Activated CD8-positive, alpha-beta memory T cell treated with anti-CD3 and anti-CD28 coated beads, Interleukin-2, amount 10 ng/mL, durations not matched to agents 7 days and 5 days (primary cell): ENCODE data around the gene VPS37B. TPM values are rescaled to one million over a fixed set of nuclear protein-coding genes. Genes with fewer than 3 reads are reported as not detected.

Source experiments
- ATAC-seq: fragments of 150-1000 bp; cut with Tn5 transposase; one replicate; pipeline ENCODE4 v1.10.0; 2021; ENCODE audit warnings: moderate library complexity
- CTCF ChIA-PET: fragments of 350-600 bp; sonication (Branson Sonifier 250); formaldehyde crosslinking; loops from one replicate; lab custom pipeline; 2021; ENCODE audit warnings: antibody characterized with exemption; lab: Charles Lee
- DNase-seq: peaks from one replicate; pipeline ENCODE4 v3.0.0-alpha.2; 2020
- H3K27ac Mint-ChIP-seq: one replicate; pipeline ENCODE4 v1.8.0; 2021; ENCODE audit warnings: mild to moderate bottlenecking, mixed read lengths
- H3K27me3 Mint-ChIP-seq: one replicate; pipeline ENCODE4 v1.8.0; 2021; ENCODE audit warnings: mixed read lengths
- H3K36me3 Mint-ChIP-seq: one replicate; pipeline ENCODE4 v1.8.0; 2021; ENCODE audit warnings: mild to moderate bottlenecking, mixed read lengths
- H3K4me1 Mint-ChIP-seq: one replicate; pipeline ENCODE4 v1.8.0; 2021; ENCODE audit warnings: mixed read lengths
- H3K4me3 Mint-ChIP-seq: one replicate; pipeline ENCODE4 v1.8.0; 2021; ENCODE audit warnings: mild to moderate bottlenecking, moderate library complexity, mixed read lengths
- H3K9me3 Mint-ChIP-seq: one replicate; pipeline ENCODE4 v1.8.0; 2022; ENCODE audit warnings: low read depth, mixed read lengths
- total RNA-seq, 2 experiments: library from RNA; stranded (reverse); gene quantifications; one replicate each; pipeline ENCODE4 v1.2.3, GENCODE V29; 2021

VPS37B gene
- total RNA-seq, 2 experiments from 2014 or later, result 25.7 to 29.7 TPM

- no peaks in the 10 kb centered on the region for H3K4me1 Mint-ChIP-seq
- H3K9me3 Mint-ChIP-seq, result no peaks in the 10 kb centered on the region
- no peak for DNase-seq
- no peak overlapping the region for H3K4me3 Mint-ChIP-seq
- no peaks in the 10 kb centered on the region for H3K27me3 Mint-ChIP-seq
- peaks cover 26% of the 10 kb centered on the region for H3K36me3 Mint-ChIP-seq
- CTCF ChIA-PET, result interaction anchor here (0.9 to 2.0 kb wide), 5 partner anchors 37 to 88 kb away, joined by 3 to 7 read pairs (median 4); no protein-coding TSS in a partner anchor
- no peak for ATAC-seq
- H3K27ac Mint-ChIP-seq, result peak overlapping the region; percentile 13
Measured at GRCh38 chr12:122865268-122866231, 30.4 kb downstream of the VPS37B start.

GRCh38 chr12:122864894-122865253 lies 31.1 kb downstream of the VPS37B start:
- DNase-seq, result no peak
- H3K27ac Mint-ChIP-seq, result peak overlapping the region; percentile 13

GRCh38 chr12:122862872-122863701 lies 32.8 kb downstream of the VPS37B start:
- no peak for DNase-seq
- CTCF ChIA-PET, result interaction anchor here (1.0 to 8.2 kb wide), 3 partner anchors 25 to 92 kb away, joined by 3 to 111 read pairs (median 58); no protein-coding TSS in a partner anchor
- no peaks in the 10 kb centered on the region for H3K9me3 Mint-ChIP-seq
- H3K36me3 Mint-ChIP-seq, result peaks cover 6% of the 10 kb centered on the region
- H3K4me1 Mint-ChIP-seq, result no peaks in the 10 kb centered on the region
- H3K27me3 Mint-ChIP-seq, result no peaks in the 10 kb centered on the region
- H3K4me3 Mint-ChIP-seq, result no peak overlapping the region
- no peak for ATAC-seq
- H3K27ac Mint-ChIP-seq, result no peak overlapping the region

More at GRCh38 chr12:122864894-122865253, 31.1 kb downstream of the VPS37B start:
- CTCF ChIA-PET, result interaction anchor here (0.9 to 6.7 kb wide), 4 partner anchors 38 to 88 kb away, joined by 4 to 58 read pairs (median 6); no protein-coding TSS in a partner anchor
- Mint-ChIP-seq H3K36me3 (peaks cover 19% of the 10 kb centered on the region), H3K4me1 (no peaks in the 10 kb centered on the region), H3K4me3 (no peak overlapping the region), H3K9me3 (no peaks in the 10 kb centered on the region), H3K27me3 (no peaks in the 10 kb centered on the region)
- ATAC-seq, result no peak

- ATAC-seq (no peak), DNase-seq (no peak)
- no peak overlapping the region for H3K27ac Mint-ChIP-seq
- H3K4me1 Mint-ChIP-seq, result no peaks in the 10 kb centered on the region
- no peaks in the 10 kb centered on the region for H3K9me3 Mint-ChIP-seq
- H3K4me3 Mint-ChIP-seq, result no peak overlapping the region
- CTCF ChIA-PET, result interaction anchor here (1.2 to 8.2 kb wide), 6 partner anchors 10 to 92 kb away, joined by 3 to 111 read pairs (median 20); no protein-coding TSS in a partner anchor
- H3K27me3 Mint-ChIP-seq, result no peaks in the 10 kb centered on the region
- peaks cover 6% of the 10 kb centered on the region for H3K36me3 Mint-ChIP-seq
Measured at GRCh38 chr12:122862110-122862634, 33.8 kb downstream of the VPS37B start.

GRCh38 chr12:122861587-122861970 lies 34.3 kb downstream of the VPS37B start:
- no peak overlapping the region for H3K27ac Mint-ChIP-seq
- DNase-seq, result no peak
- no peak for ATAC-seq
- H3K9me3 Mint-ChIP-seq, result no peaks in the 10 kb centered on the region
- peaks cover 4% of the 10 kb centered on the region for H3K36me3 Mint-ChIP-seq
- no peaks in the 10 kb centered on the region for H3K4me1 Mint-ChIP-seq
- CTCF ChIA-PET, result interaction anchor here (1.1 to 8.2 kb wide), 10 partner anchors 10 to 110 kb away, joined by 3 to 111 read pairs (median 3); no protein-coding TSS in a partner anchor
- no peak overlapping the region for H3K4me3 Mint-ChIP-seq
- H3K27me3 Mint-ChIP-seq, result no peaks in the 10 kb centered on the region

GRCh38 chr12:122860854-122861586 lies 34.9 kb downstream of the VPS37B start:
- ATAC-seq (no peak), DNase-seq (no peak)
- Mint-ChIP-seq H3K4me1 (no peaks in the 10 kb centered on the region), H3K4me3 (no peak overlapping the region), H3K36me3 (peaks cover 4% of the 10 kb centered on the region), H3K27ac (no peak overlapping the region), H3K9me3 (no peaks in the 10 kb centered on the region), H3K27me3 (no peaks in the 10 kb centered on the region)
- CTCF ChIA-PET, result interaction anchor here (0.7 to 8.2 kb wide), 18 partner anchors 8 to 377 kb away, joined by 3 to 111 read pairs (median 4); partner anchors contain the start of gene ABCB9

GRCh38 chr12:122860040-122860853 lies 35.7 kb downstream of the VPS37B start:
- DNase-seq (peak; percentile 87), ATAC-seq (peak; percentile 74)
- CTCF ChIA-PET, result interaction anchor here (0.6 to 8.2 kb wide), 23 partner anchors 9 to 378 kb away, joined by 3 to 111 read pairs (median 3); partner anchors contain the start of genes ABCB9 and OGFOD2
- peaks cover 4% of the 10 kb centered on the region for H3K36me3 Mint-ChIP-seq
- no peaks in the 10 kb centered on the region for H3K27me3 Mint-ChIP-seq
- H3K4me1 Mint-ChIP-seq, result no peaks in the 10 kb centered on the region
- no peak overlapping the region for H3K27ac Mint-ChIP-seq
- no peaks in the 10 kb centered on the region for H3K9me3 Mint-ChIP-seq
- H3K4me3 Mint-ChIP-seq, result no peak overlapping the region

- Mint-ChIP-seq H3K4me3 (no peak overlapping the region), H3K4me1 (no peaks in the 10 kb centered on the region), H3K36me3 (peaks cover 1% of the 10 kb centered on the region), H3K27me3 (no peaks in the 10 kb centered on the region), H3K27ac (no peak overlapping the region), H3K9me3 (no peaks in the 10 kb centered on the region)
- DNase-seq, result no peak
- CTCF ChIA-PET, result interaction anchor here (0.6 to 8.2 kb wide), 13 partner anchors 13 to 208 kb away, joined by 3 to 111 read pairs (median 3); partner anchors contain the start of gene OGFOD2
- no peak for ATAC-seq
Measured at GRCh38 chr12:122859303-122860039, 36.5 kb downstream of the VPS37B start.

GRCh38 chr12:122858591-122859302 lies 37.2 kb downstream of the VPS37B start:
- no peaks in the 10 kb centered on the region for H3K4me1 Mint-ChIP-seq
- H3K4me3 Mint-ChIP-seq, result no peak overlapping the region
- DNase-seq (no peak), ATAC-seq (no peak)
- H3K27ac Mint-ChIP-seq, result no peak overlapping the region
- no peaks in the 10 kb centered on the region for H3K9me3 Mint-ChIP-seq
- no peaks in the 10 kb centered on the region for H3K27me3 Mint-ChIP-seq
- peaks cover 1% of the 10 kb centered on the region for H3K36me3 Mint-ChIP-seq
- CTCF ChIA-PET, result interaction anchor here (1.1 to 8.2 kb wide), 8 partner anchors 13 to 117 kb away, joined by 3 to 111 read pairs (median 3); partner anchors contain the start of gene OGFOD2

- CTCF ChIA-PET, result interaction anchor here (1.3 to 8.2 kb wide), 4 partner anchors 14 to 96 kb away, joined by 3 to 111 read pairs (median 32); no protein-coding TSS in a partner anchor
Measured at GRCh38 chr12:122858171-122858570, 37.8 kb downstream of the VPS37B start.

More at GRCh38 chr12:122858171-122858570, 37.8 kb downstream of the VPS37B start:
- no peak overlapping the region for H3K4me3 Mint-ChIP-seq
- no peak overlapping the region for H3K27ac Mint-ChIP-seq
- no peaks in the 10 kb centered on the region for H3K4me1 Mint-ChIP-seq
- ATAC-seq (no peak), DNase-seq (no peak)
- H3K36me3 Mint-ChIP-seq, result peaks cover 1% of the 10 kb centered on the region
- no peaks in the 10 kb centered on the region for H3K9me3 Mint-ChIP-seq
- no peaks in the 10 kb centered on the region for H3K27me3 Mint-ChIP-seq
